ENCODE measurements around the gene TRIM46. TPM values are rescaled to one million over a fixed set of nuclear protein-coding genes. Genes with fewer than 3 reads are reported as not detected.
A peak's percentile ranks its signal among the peaks of the same experiment; 100 is the strongest.

TRIM46 gene
- total and polyA plus RNA-seq, 2 of the 13 experiments (the other 11 are each of a cell fraction or from before 2014, with no cell fraction given), result 0.04 to 0.09 TPM

DNA sequence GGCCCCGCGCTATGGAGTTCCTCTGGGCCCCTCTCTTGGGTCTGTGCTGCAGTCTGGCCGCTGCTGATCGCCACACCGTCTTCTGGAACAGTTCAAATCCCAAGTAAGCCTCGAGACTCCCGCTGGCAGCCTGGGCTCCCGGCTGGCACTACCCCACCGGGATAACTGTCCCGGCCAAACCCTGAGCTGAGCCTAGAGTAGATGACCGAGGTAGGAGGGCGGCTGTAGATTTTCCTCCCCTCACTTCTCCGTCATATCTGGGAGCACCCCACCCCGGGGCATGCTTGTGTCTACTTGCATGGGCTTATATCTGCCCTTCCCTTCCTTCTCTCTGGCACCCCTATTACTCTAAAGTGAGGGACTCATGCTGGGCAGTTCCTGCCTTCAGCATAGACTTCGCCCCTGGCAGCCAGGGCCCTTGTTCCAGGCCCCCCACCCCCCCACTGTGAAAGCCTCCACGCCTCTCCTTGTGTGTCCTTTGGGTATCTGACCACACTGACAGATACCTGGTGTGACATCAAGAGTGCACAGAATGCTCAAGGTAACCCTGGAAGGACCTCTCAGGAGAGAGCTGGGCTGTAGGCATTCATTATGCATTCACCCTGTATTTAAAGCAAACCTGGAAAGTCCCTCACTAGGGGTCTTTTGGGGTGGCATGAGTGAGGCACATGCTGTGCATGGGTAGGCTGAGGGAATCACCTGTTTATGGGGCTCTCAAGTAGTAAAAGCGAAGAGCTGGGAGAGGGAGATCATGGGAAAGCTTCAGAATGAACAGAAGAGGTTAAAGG lies 45.5 kb upstream of the TRIM46 start (continued):
- TF ChIP-seq ZNF598 (CRISPR knock-in tag; IDR thresholded peaks at IDR 0.05; ENCODE audit: borderline replicate concordance) (no peak), FOXM1 (CRISPR knock-in tag; IDR thresholded peaks at IDR 0.05) (no peak), RCOR2 (CRISPR knock-in tag; IDR thresholded peaks at IDR 0.05) (0 out of 2 replicates have a peak, but pooled peaks have one; percentile 3), ZNF251 (CRISPR knock-in tag; IDR thresholded peaks at IDR 0.05) (no peak), DNMT3B (CRISPR knock-in tag; conservative IDR thresholded peaks at IDR 0.05) (no peak), ZNF713 (CRISPR knock-in tag; IDR thresholded peaks at IDR 0.05) (no peak), SAFB2 (CRISPR knock-in tag; IDR thresholded peaks at IDR 0.05; ENCODE audit: borderline replicate concordance, low read depth) (0 out of 2 replicates have a peak, but pooled peaks have one; percentile 21), U2AF2 (IDR thresholded peaks at IDR 0.05; ENCODE audit: low read depth, low read length) (no peak), NCOA5 (CRISPR knock-in tag; IDR thresholded peaks at IDR 0.05) (no peak), ZNF337 (CRISPR knock-in tag; IDR thresholded peaks at IDR 0.05; ENCODE audit: borderline replicate concordance, low read depth) (no peak), ZNF614 (CRISPR knock-in tag; IDR thresholded peaks at IDR 0.05; ENCODE audit: borderline replicate concordance) (no peak), CC2D1A (CRISPR knock-in tag; IDR thresholded peaks at IDR 0.05) (peak; percentile 42; the same call in 1 of the 2 replicates), NFATC3 (CRISPR knock-in tag; IDR thresholded peaks at IDR 0.05) (no peak), ZIK1 (CRISPR knock-in tag; IDR thresholded peaks at IDR 0.05; ENCODE audit: borderline replicate concordance, low read depth) (no peak)
- TF ChIP-seq, protein P1, sequence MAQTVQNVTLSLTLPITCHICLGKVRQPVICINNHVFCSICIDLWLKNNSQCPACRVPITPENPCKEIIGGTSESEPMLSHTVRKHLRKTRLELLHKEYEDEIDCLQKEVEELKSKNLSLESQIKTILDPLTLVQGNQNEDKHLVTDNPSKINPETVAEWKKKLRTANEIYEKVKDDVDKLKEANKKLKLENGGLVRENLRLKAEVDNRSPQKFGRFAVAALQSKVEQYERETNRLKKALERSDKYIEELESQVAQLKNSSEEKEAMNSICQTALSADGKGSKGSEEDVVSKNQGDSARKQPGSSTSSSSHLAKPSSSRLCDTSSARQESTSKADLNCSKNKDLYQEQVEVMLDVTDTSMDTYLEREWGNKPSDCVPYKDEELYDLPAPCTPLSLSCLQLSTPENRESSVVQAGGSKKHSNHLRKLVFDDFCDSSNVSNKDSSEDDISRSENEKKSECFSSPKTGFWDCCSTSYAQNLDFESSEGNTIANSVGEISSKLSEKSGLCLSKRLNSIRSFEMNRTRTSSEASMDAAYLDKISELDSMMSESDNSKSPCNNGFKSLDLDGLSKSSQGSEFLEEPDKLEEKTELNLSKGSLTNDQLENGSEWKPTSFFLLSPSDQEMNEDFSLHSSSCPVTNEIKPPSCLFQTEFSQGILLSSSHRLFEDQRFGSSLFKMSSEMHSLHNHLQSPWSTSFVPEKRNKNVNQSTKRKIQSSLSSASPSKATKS (CRISPR knock-in tag; IDR thresholded peaks at IDR 0.05), result peak; percentile 26; the same call in 1 of the 2 replicates
- TF ChIP-seq, protein P2, sequence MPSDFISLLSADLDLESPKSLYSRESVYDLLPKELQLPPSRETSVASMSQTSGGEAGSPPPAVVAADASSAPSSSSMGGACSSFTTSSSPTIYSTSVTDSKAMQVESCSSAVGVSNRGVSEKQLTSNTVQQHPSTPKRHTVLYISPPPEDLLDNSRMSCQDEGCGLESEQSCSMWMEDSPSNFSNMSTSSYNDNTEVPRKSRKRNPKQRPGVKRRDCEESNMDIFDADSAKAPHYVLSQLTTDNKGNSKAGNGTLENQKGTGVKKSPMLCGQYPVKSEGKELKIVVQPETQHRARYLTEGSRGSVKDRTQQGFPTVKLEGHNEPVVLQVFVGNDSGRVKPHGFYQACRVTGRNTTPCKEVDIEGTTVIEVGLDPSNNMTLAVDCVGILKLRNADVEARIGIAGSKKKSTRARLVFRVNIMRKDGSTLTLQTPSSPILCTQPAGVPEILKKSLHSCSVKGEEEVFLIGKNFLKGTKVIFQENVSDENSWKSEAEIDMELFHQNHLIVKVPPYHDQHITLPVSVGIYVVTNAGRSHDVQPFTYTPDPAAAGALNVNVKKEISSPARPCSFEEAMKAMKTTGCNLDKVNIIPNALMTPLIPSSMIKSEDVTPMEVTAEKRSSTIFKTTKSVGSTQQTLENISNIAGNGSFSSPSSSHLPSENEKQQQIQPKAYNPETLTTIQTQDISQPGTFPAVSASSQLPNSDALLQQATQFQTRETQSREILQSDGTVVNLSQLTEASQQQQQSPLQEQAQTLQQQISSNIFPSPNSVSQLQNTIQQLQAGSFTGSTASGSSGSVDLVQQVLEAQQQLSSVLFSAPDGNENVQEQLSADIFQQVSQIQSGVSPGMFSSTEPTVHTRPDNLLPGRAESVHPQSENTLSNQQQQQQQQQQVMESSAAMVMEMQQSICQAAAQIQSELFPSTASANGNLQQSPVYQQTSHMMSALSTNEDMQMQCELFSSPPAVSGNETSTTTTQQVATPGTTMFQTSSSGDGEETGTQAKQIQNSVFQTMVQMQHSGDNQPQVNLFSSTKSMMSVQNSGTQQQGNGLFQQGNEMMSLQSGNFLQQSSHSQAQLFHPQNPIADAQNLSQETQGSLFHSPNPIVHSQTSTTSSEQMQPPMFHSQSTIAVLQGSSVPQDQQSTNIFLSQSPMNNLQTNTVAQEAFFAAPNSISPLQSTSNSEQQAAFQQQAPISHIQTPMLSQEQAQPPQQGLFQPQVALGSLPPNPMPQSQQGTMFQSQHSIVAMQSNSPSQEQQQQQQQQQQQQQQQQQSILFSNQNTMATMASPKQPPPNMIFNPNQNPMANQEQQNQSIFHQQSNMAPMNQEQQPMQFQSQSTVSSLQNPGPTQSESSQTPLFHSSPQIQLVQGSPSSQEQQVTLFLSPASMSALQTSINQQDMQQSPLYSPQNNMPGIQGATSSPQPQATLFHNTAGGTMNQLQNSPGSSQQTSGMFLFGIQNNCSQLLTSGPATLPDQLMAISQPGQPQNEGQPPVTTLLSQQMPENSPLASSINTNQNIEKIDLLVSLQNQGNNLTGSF (CRISPR knock-in tag; IDR thresholded peaks at IDR 0.05), result peak; percentile 42; the same call in 1 of the 2 replicates
- TF ChIP-seq, protein P3, sequence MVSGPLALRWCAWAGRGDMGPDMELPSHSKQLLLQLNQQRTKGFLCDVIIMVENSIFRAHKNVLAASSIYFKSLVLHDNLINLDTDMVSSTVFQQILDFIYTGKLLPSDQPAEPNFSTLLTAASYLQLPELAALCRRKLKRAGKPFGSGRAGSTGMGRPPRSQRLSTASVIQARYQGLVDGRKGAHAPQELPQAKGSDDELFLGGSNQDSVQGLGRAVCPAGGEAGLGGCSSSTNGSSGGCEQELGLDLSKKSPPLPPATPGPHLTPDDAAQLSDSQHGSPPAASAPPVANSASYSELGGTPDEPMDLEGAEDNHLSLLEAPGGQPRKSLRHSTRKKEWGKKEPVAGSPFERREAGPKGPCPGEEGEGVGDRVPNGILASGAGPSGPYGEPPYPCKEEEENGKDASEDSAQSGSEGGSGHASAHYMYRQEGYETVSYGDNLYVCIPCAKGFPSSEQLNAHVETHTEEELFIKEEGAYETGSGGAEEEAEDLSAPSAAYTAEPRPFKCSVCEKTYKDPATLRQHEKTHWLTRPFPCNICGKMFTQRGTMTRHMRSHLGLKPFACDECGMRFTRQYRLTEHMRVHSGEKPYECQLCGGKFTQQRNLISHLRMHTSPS (CRISPR knock-in tag; IDR thresholded peaks at IDR 0.05; ENCODE audit: low read depth), result no peak
